ENCODE results near the gene ABCC8. TPM values are rescaled to one million over a fixed set of nuclear protein-coding genes. Genes with fewer than 3 reads are reported as not detected.

The ABCC8 gene
- polyA plus RNA-seq, 1 of the 3 experiments (the other 2 are of a cell fraction) = 1.1 TPM

GRCh38 chr11:17446482-17446881 is 30.2 kb downstream of the ABCC8 start:
- CTCF ChIA-PET = interaction anchor here (0.9 kb wide), 1 partner anchor 62 kb away, joined by 3 read pairs; no protein-coding TSS in a partner anchor
- Histone ChIP-seq H3K4me3 (ENCODE audit: low read depth in 2 of 2, low read length in 1 of 2) (no peak overlapping the region), H3K9me3 (no peaks in the 10 kb centered on the region), H3K27ac (ENCODE audit: low read depth in 2 of 2, low read length in 1 of 2) (no peak overlapping the region), H3K4me1 (ENCODE audit: control insufficient read depth in 1 of 2, insufficient read depth in 2 of 2, low read depth in 1 of 2, low read length in 1 of 2) (no peaks in the 10 kb centered on the region), H3K9ac (no peak overlapping the region), H3K79me2 (ENCODE audit: insufficient read depth) (no peaks in the 10 kb centered on the region), H3F3A (replicated peaks; ENCODE audit: insufficient read depth) (no peaks in the 10 kb centered on the region), H3K9me2 (no peaks in the 10 kb centered on the region), H2AFZ (ENCODE audit: low read depth) (no peak overlapping the region), H4K20me1 (ENCODE audit: insufficient read depth) (no peaks in the 10 kb centered on the region), H3K36me3 (replicated peaks in 1 of 2; ENCODE audit: control insufficient read depth in 1 of 2, insufficient read depth in 2 of 2, low read length in 1 of 2) (no peaks in the 10 kb centered on the region), H3K27me3 (ENCODE audit: insufficient read depth) (no peaks in the 10 kb centered on the region; the same call in none of the 2 replicates), H3K4me2 (no peak overlapping the region)
- 48% methylated on average over 2 of the region's 2 CpGs for WGBS (ENCODE audit: low lambda C conversion rate)
- DNase-seq = no peak
- TF ChIP-seq SIN3A (IDR thresholded peaks at IDR 0.05; ENCODE audit: borderline replicate concordance, low read depth, low read length) = no peak
- TF ChIP-seq POLR2AphosphoS5 (IDR thresholded peaks at IDR 0.05; ENCODE audit: low read depth, low read length) = no peak
- TF ChIP-seq IRF3 (IDR thresholded peaks at IDR 0.05; ENCODE audit: low read depth, low read length) = no peak
- no peak for TF ChIP-seq NRF1 (IDR thresholded peaks at IDR 0.05; ENCODE audit: low read depth, low read length)
- TF ChIP-seq FOSL2 (IDR thresholded peaks at IDR 0.05; ENCODE audit: borderline replicate concordance, low read depth) = no peak
- TF ChIP-seq MEF2A (IDR thresholded peaks at IDR 0.05; ENCODE audit: borderline replicate concordance, low read depth) = no peak
- no peak for TF ChIP-seq FOXJ3 (CRISPR knock-in tag; IDR thresholded peaks at IDR 0.05)
- TF ChIP-seq ELF1 (IDR thresholded peaks at IDR 0.05) = no peak
- no peak for TF ChIP-seq REST (IDR thresholded peaks at IDR 0.05; ENCODE audit: low read depth, low read length)
- TF ChIP-seq CTCF (IDR thresholded peaks at IDR 0.05) = no peak
- no peak for TF ChIP-seq MAX (IDR thresholded peaks at IDR 0.05; ENCODE audit: low read depth)
- no peak for TF ChIP-seq FOXM1 (IDR thresholded peaks at IDR 0.05; ENCODE audit: low read depth)
- no peak for TF ChIP-seq USF2 (IDR thresholded peaks at IDR 0.05; ENCODE audit: borderline replicate concordance, low read depth, low read length)
- no peak for TF ChIP-seq NFIC (IDR thresholded peaks at IDR 0.05; ENCODE audit: borderline replicate concordance)
- TF ChIP-seq ZBTB33 (IDR thresholded peaks at IDR 0.05; ENCODE audit: borderline replicate concordance, low read depth) = no peak
- POLR2A ChIA-PET = no interaction called here

Data from SK-N-SH (cell line).